Activated naive CD4-positive, alpha-beta T cell treated with anti-CD3 and anti-CD28 coated beads, Interleukin-2, amount 50 U/mL, for 72 hours (primary cell): ENCODE measurements around the gene P3H3. TPM values are rescaled to one million over a fixed set of nuclear protein-coding genes. Genes with fewer than 3 reads are reported as not detected.

Experiments used
- ATAC-seq, 2 donors: fragments of 150-1000 bp; cut with Tn5 transposase; 2 replicates each; pipeline ENCODE4 v1.10.0; 2021; ENCODE audit warnings: mild to moderate bottlenecking in 2 of 2, moderate library complexity in 2 of 2
- DNase-seq, 2 donors: peaks; one replicate each; pipeline ENCODE4 v3.0.0; 2021 to 2022; ENCODE audit warnings: low spot score in 2 of 2
- H3K27ac Mint-ChIP-seq, 2 donors: one replicate each; pipeline ENCODE4 v1.8.0; 2022; ENCODE audit warnings: mild to moderate bottlenecking in 2 of 2, mixed read lengths in 2 of 2
- H3K36me3 Mint-ChIP-seq, 2 donors: one replicate each; pipeline ENCODE4 v1.8.0; 2022; ENCODE audit warnings: mixed read lengths in 2 of 2
- H3K9me3 Mint-ChIP-seq, 2 donors: one replicate each; pipeline ENCODE4 v1.8.0; 2022; ENCODE audit warnings: mixed read lengths in 2 of 2
- total RNA-seq, 2 donors: library from RNA; stranded (reverse); gene quantifications; one replicate each; pipeline ENCODE4 v1.2.3, GENCODE V29; 2022

Gene P3H3
- total RNA-seq, 2 donors from 2014 or later, result 0.82 to 3.0 TPM

DNA sequence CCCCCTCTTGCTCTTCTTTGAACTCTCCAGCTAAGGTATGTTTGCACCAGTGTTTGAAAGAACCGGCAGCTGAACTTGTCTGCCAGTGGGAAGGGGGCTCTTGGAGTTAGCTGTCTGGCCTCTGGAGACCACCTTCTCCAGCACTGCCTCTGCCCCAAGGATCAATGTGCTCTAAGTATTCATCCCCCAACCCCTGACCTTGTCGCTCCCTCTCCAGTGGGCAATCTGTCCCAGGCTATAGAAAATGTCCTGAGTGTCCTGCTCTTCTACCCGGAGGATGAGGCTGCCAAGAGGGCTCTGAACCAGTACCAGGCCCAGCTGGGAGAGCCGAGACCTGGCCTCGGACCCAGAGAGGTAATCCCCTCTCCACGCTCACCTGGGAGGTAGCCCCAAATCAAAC is 2.8 kb downstream of the P3H3 start:
- no peak for ATAC-seq
- H3K9me3 Mint-ChIP-seq, result no peaks in the 10 kb centered on the region

DNA sequence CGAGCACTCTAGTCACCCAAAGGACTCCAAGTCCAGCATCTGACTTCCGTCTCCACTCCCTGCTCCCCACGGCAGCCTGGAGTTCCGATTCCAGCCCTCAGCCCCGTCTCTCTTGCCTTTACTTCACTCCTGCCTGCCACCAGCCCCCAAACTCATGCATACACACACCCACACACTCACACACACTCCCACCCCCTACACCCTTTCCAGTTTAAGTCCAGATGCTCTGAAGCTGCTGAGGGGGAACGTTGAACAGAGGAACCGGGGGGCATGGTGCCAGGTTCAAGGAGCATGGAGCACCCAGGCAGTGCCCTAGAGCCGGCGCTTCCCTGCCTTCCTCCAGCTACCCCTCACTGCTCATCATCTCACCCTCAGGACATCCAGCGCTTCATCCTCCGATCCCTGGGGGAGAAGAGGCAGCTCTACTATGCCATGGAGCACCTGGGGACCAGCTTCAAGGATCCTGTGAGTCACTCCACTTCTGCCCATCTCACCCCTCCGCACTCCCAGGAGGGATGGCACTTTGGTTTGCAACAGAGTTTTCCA is 3.3 kb downstream of the P3H3 start:
- ATAC-seq (no peak), DNase-seq (no peak)
- H3K36me3 Mint-ChIP-seq, result no peaks in the 10 kb centered on the region
- no peak overlapping the region for H3K27ac Mint-ChIP-seq
- H3K9me3 Mint-ChIP-seq, result no peaks in the 10 kb centered on the region

More for the DNA sequence above, 2.8 kb downstream of the P3H3 start:
- DNase-seq, result no peak
- H3K27ac Mint-ChIP-seq, result no peak overlapping the region
- no peaks in the 10 kb centered on the region for H3K36me3 Mint-ChIP-seq

- Mint-ChIP-seq H3K9me3 (no peaks in the 10 kb centered on the region), H3K36me3 (no peaks in the 10 kb centered on the region), H3K27ac (no peak overlapping the region)
- ATAC-seq (no peak), DNase-seq (no peak)
These were observed 3.9 kb downstream of the P3H3 start for GRCh38 chr12:6832125-6832524.

GRCh38 chr12:6833189-6833890 is 5.1 kb downstream of the P3H3 start:
- no peaks in the 10 kb centered on the region for H3K36me3 Mint-ChIP-seq
- peak overlapping the region in 1 of 2 donors; percentile 40 for H3K27ac Mint-ChIP-seq
- ATAC-seq, result no peak

GRCh38 chr12:6834254-6834653 is 6.0 kb downstream of the P3H3 start:
- Mint-ChIP-seq H3K27ac (no peak overlapping the region), H3K9me3 (no peaks in the 10 kb centered on the region), H3K36me3 (no peaks in the 10 kb centered on the region)
- ATAC-seq (peak in 1 of 2 donors; percentile 6), DNase-seq (no peak)

More at GRCh38 chr12:6833189-6833890, 5.1 kb downstream of the P3H3 start:
- no peaks in the 10 kb centered on the region for H3K9me3 Mint-ChIP-seq
- no peak for DNase-seq

GRCh38 chr12:6834873-6835272 is 6.7 kb downstream of the P3H3 start:
- no peaks in the 10 kb centered on the region for H3K36me3 Mint-ChIP-seq
- H3K27ac Mint-ChIP-seq, result no peak overlapping the region

GRCh38 chr12:6836851-6837250 is 8.6 kb downstream of the P3H3 start:
- H3K27ac Mint-ChIP-seq, result no peak overlapping the region

More at GRCh38 chr12:6834873-6835272, 6.7 kb downstream of the P3H3 start:
- no peaks in the 10 kb centered on the region for H3K9me3 Mint-ChIP-seq
- DNase-seq (no peak), ATAC-seq (no peak)

DNA sequence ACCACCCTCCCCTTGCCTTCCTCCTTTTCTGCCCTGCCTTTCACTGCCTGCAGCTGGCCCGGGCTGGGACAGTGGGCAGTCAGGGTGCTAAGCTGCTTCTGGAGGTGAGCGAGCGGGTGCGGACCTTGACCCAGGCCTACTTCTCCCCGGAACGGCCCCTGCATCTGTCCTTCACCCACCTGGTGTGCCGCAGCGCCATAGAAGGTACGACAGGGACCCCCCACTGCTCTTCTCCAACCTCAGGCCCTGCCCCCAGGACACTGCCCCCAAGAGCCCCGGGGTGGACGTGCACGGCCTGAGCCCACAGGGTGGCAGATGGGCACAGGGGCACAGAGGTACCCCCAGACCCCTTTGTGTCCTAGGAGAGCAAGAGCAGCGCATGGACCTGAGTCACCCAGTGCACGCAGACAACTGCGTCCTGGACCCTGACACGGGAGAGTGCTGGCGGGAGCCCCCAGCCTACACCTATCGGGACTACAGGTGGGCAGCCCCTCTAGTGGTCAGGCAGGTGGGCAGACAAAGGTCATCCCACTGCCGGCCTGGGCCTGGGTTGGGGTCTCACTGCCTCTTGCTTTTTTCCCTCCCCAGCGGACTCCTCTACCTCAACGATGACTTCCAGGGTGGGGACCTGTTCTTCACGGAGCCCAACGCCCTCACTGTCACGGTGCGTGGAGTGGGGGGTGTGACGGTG is 9.3 kb downstream of the P3H3 start:
- no peaks in the 10 kb centered on the region for H3K9me3 Mint-ChIP-seq
- DNase-seq (no peak), ATAC-seq (no peak)
- H3K36me3 Mint-ChIP-seq, result no peaks in the 10 kb centered on the region
- no peak overlapping the region for H3K27ac Mint-ChIP-seq

More at GRCh38 chr12:6836851-6837250, 8.6 kb downstream of the P3H3 start:
- no peak for DNase-seq
- H3K9me3 Mint-ChIP-seq, result no peaks in the 10 kb centered on the region
- ATAC-seq, result no peak
- H3K36me3 Mint-ChIP-seq, result no peaks in the 10 kb centered on the region

DNA sequence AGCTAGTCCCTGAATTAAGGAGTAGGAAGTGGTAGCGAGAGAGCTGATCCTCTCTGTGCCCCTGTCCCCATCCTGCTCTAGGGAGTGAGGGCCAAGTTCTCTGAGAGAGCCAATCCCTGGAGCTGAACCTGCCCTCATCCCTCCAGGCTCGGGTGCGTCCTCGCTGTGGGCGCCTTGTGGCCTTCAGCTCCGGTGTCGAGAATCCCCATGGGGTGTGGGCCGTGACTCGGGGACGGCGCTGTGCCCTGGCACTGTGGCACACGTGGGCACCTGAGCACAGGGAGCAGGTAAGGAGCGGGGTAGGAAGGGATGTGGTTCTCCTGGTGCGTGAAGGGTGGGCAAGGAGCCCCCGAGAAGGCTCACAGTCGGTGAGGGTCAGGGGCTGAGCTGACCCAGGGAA is 10.6 kb downstream of the P3H3 start:
- DNase-seq, result no peak
- H3K9me3 Mint-ChIP-seq, result no peaks in the 10 kb centered on the region
- no peaks in the 10 kb centered on the region for H3K36me3 Mint-ChIP-seq
- peak overlapping the region in 1 of 2 donors; percentile 55 for H3K27ac Mint-ChIP-seq
- no peak for ATAC-seq

DNA sequence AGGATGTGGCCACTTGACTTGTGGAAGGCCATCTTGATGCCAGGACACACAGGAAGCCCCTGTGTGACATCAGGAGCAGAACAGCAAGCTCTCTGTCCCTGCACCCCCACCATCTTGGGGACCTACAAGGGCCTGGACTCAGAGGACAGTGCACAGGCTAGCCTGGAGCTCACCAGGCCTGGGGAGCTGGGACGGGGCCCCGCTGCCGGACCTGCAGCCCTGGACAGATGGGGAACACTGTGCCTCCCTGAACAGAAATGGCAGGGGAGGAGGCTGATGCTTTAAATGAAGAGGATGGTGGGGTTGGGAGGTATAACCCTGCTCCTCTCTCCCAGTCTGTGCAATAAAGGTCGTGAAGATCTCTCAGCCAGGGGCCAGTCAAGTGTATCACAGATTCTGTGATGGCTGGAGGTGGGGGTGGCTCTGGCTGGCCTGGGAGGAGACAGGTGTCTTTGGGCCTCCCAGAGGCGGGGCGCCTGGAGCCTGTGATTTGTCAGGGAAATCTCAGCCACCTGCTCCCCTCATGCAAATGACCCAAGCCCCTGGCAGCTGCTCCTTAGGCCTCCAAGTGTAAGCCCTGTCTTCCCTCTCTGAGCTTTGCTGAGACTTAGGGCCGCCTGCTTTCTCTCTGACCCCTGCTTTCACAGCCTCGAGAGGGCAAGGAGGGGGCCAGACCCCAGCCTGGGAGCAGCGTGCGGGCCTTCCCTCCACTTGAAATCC is 11.4 kb downstream of the P3H3 start:
- no peak overlapping the region for H3K27ac Mint-ChIP-seq
- no peaks in the 10 kb centered on the region for H3K9me3 Mint-ChIP-seq
- no peak for ATAC-seq
- H3K36me3 Mint-ChIP-seq, result no peaks in the 10 kb centered on the region
- DNase-seq, result no peak

DNA sequence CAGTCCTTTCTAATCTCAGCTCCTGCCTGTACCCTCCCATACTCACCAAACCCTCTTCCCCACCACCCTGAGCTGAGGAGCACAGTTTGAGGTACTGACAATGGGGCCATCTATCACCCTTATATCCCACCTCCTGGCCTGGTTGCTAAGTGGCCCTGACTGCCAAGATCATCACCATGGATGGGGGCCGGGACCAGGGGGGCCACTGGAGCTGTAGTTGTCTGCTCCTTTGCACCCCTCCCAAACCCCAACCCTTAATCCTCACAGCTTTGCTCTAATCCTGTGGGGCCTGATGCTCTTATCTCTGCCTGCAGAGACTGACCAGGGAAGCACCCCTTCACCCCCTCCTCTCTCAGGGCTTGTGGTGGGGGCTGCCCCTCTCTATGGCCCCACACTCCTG is 12.1 kb downstream of the P3H3 start:
- no peak for DNase-seq
- no peaks in the 10 kb centered on the region for H3K9me3 Mint-ChIP-seq
- no peak for ATAC-seq

GRCh38 chr12:6840761-6841515 is 12.7 kb downstream of the P3H3 start, which contains the start of gene GNB3:
GNB3 (plus strand) TSS chr12:6840925; CDS start chr12:6841288, 363 bp downstream.
- no peak within 1 kb of the TSS for H3K27ac Mint-ChIP-seq
- ATAC-seq (no peak), DNase-seq (no peak)
- no peaks in the 10 kb centered on the region for H3K36me3 Mint-ChIP-seq
- no peaks in the 10 kb centered on the region for H3K9me3 Mint-ChIP-seq

More for the DNA sequence above, 12.1 kb downstream of the P3H3 start:
- H3K27ac Mint-ChIP-seq, result no peak overlapping the region
- no peaks in the 10 kb centered on the region for H3K36me3 Mint-ChIP-seq

GRCh38 chr12:6842075-6842474 is 13.9 kb downstream of the P3H3 start:
- Mint-ChIP-seq H3K27ac (no peak overlapping the region), H3K36me3 (no peaks in the 10 kb centered on the region), H3K9me3 (no peaks in the 10 kb centered on the region)
- no peak for DNase-seq
- no peak for ATAC-seq

GRCh38 chr12:6843118-6843902 is 15.1 kb downstream of the P3H3 start:
- Mint-ChIP-seq H3K27ac (no peak overlapping the region), H3K9me3 (no peaks in the 10 kb centered on the region), H3K36me3 (peaks cover 0 to 8% of the 10 kb centered on the region in 2 donors)
- no peak for DNase-seq
- peak in 1 of 2 donors; percentile 17 for ATAC-seq

DNA sequence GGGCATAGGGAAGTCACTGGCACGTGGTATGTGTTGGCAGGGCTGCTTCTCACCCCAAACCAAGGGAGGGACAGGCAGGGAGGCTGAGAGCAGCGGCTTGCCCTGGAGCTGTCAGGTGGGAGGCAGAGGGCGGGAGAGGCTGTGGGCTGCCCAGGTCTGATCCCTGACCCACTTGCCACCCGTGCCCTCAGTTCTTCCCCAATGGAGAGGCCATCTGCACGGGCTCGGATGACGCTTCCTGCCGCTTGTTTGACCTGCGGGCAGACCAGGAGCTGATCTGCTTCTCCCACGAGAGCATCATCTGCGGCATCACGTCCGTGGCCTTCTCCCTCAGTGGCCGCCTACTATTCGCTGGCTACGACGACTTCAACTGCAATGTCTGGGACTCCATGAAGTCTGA is 17.2 kb downstream of the P3H3 start:
- H3K36me3 Mint-ChIP-seq, result peaks cover 11 to 23% of the 10 kb centered on the region in 2 donors
- DNase-seq, result no peak
- H3K9me3 Mint-ChIP-seq, result no peaks in the 10 kb centered on the region
- H3K27ac Mint-ChIP-seq, result no peak overlapping the region
- ATAC-seq, result no peak
